Keratinocyte (primary cell): Measurements from ENCODE around the gene R3HCC1L. TPM values are rescaled to one million over a fixed set of nuclear protein-coding genes. Genes with fewer than 3 reads are reported as not detected.

Experiments
- DNase-seq: peaks from one replicate; pipeline ENCODE4 v3.0.0-alpha.2; 2011; ENCODE audit warnings: low read depth, missing footprints, low spot score
- FAIRE-seq: peaks from 2 replicates; lab custom pipeline; 2011; peaks lifted over from hg19 to GRCh38; lab: Jason Lieb, UNC
- H2AFZ ChIP-seq: 2 replicates; pipeline ENCODE4 v1.6.0; 2012; ENCODE audit warnings: low read length, control low read depth, inconsistent platforms; ENCODE audit not compliant: control insufficient read depth
- H3K27ac ChIP-seq: 2 replicates; pipeline ENCODE4 v1.5.1; 2011; ENCODE audit warnings: low read length; ENCODE audit not compliant: control insufficient read depth, insufficient read depth
- H3K27me3 ChIP-seq: 3 replicates; pipeline ENCODE4 v1.6.0; 2011; ENCODE audit warnings: low read length; ENCODE audit not compliant: control insufficient read depth, insufficient read depth; ENCODE audit errors: extremely low read depth
- H3K36me3 ChIP-seq, 2 experiments: 2 replicates in 1 of 2; 3 replicates in 1 of 2; pipeline ENCODE4 v1.5.1; 2011; ENCODE audit warnings: low read length in 2 of 2, mild to moderate bottlenecking in 1 of 2; ENCODE audit not compliant: control insufficient read depth in 2 of 2, insufficient read depth in 2 of 2; ENCODE audit errors: extremely low read depth in 1 of 2
- H3K4me1 ChIP-seq: 3 replicates; pipeline ENCODE4 v1.5.1; 2011; ENCODE audit warnings: low read length; ENCODE audit not compliant: control insufficient read depth, insufficient read depth; ENCODE audit errors: extremely low read depth
- H3K4me2 ChIP-seq: 3 replicates; pipeline ENCODE4 v1.6.0; 2011; ENCODE audit warnings: low read depth, low read length; ENCODE audit not compliant: control insufficient read depth, insufficient read depth; ENCODE audit errors: extremely low read depth
- H3K4me3 ChIP-seq, 3 experiments: fragments of 200-600 bp in 1 of 3; sonication (generic) in 1 of 3; 2 replicates in 2 of 3; 3 replicates in 1 of 3; pipeline ENCODE4 v1.5.1; 2011 to 2016; ENCODE audit warnings: low read length in 3 of 3, mild to moderate bottlenecking in 3 of 3, control low read depth in 2 of 3, inconsistent platforms in 1 of 3, low read depth in 1 of 3, mixed read lengths in 1 of 3, mixed run types in 1 of 3, moderate library complexity in 1 of 3; ENCODE audit not compliant: control insufficient read depth in 2 of 3, insufficient read depth in 2 of 3; ENCODE audit errors: extremely low read depth in 1 of 3
- H3K79me2 ChIP-seq: 2 replicates; pipeline ENCODE4 v1.6.0; 2012; ENCODE audit warnings: low read length; ENCODE audit not compliant: control insufficient read depth, insufficient read depth
- H3K9ac ChIP-seq: 3 replicates; pipeline ENCODE4 v1.6.0; 2011; ENCODE audit warnings: low read length; ENCODE audit not compliant: control insufficient read depth, insufficient read depth; ENCODE audit errors: extremely low read depth
- H3K9me1 ChIP-seq: 3 replicates; pipeline ENCODE4 v1.6.0; 2011; ENCODE audit warnings: low read length; ENCODE audit not compliant: control insufficient read depth, insufficient read depth; ENCODE audit errors: extremely low read depth
- H3K9me3 ChIP-seq: 2 replicates; pipeline ENCODE4 v1.5.1; 2012; ENCODE audit warnings: low read depth, low read length; ENCODE audit not compliant: control insufficient read depth
- H4K20me1 ChIP-seq: 3 replicates; pipeline ENCODE4 v1.6.0; 2011; ENCODE audit warnings: low read length; ENCODE audit not compliant: control insufficient read depth, insufficient read depth; ENCODE audit errors: extremely low read depth
- EZH2 ChIP-seq: IDR thresholded peaks from one replicate; pipeline ENCODE4 v1.6.1; 2012; ENCODE audit warnings: inconsistent platforms, mild to moderate bottlenecking, low read length, moderate library complexity
- dilution Hi-C: fragments of 300-500 bp; cut with MboI; formaldehyde crosslinking; loops from one replicate; pipeline ENCODE4 v1.7.0; 2020; ENCODE audit warnings: low sequenced_read_pairs; ENCODE audit not compliant: extremely low pct_ligation_motif_present
- polyA plus RNA-seq, 5 experiments: library from polyadenylated mRNA; depleted of rRNA in 3 of 5; stranded (reverse) in 3 of 5; stranded (forward) in 1 of 5; unstranded in 1 of 5; fragments of >200 nt; gene quantifications; 1 replicate in 1 of 5; 2 replicates in 3 of 5; 3 replicates in 1 of 5; pipeline versions ENCODE4 v1.2.1 to v1.2.3, GENCODE V29; 2011 to 2012; ENCODE audit warnings: missing spikeins in 2 of 5, low read depth in 1 of 5, low replicate concordance in 1 of 5
- TF ChIP-seq, protein P1 (sequence below), 3 experiments: IDR thresholded peaks in 1 of 3; conservative IDR thresholded peaks in 1 of 3; optimal IDR thresholded peaks in 1 of 3; 2 replicates in 2 of 3; 3 replicates in 1 of 3; pipeline versions ENCODE3 to v1.5.1; 2011; ENCODE audit warnings: low read length in 3 of 3, mild to moderate bottlenecking in 3 of 3, moderate library complexity in 2 of 3, control low read depth in 1 of 3, inconsistent platforms in 1 of 3; ENCODE audit not compliant: insufficient read depth in 2 of 3; ENCODE audit errors: extremely low read depth in 1 of 3

Gene R3HCC1L
- polyA plus RNA-seq, 1 donor (not counting 4 experiments of a cell fraction or from before 2014, with no cell fraction given): 11.7 TPM

- H3K4me2 ChIP-seq: no peak overlapping the region
- DNase-seq: no peak
- no peaks in the 10 kb centered on the region for H3K79me2 ChIP-seq
- TF ChIP-seq, protein P1, sequence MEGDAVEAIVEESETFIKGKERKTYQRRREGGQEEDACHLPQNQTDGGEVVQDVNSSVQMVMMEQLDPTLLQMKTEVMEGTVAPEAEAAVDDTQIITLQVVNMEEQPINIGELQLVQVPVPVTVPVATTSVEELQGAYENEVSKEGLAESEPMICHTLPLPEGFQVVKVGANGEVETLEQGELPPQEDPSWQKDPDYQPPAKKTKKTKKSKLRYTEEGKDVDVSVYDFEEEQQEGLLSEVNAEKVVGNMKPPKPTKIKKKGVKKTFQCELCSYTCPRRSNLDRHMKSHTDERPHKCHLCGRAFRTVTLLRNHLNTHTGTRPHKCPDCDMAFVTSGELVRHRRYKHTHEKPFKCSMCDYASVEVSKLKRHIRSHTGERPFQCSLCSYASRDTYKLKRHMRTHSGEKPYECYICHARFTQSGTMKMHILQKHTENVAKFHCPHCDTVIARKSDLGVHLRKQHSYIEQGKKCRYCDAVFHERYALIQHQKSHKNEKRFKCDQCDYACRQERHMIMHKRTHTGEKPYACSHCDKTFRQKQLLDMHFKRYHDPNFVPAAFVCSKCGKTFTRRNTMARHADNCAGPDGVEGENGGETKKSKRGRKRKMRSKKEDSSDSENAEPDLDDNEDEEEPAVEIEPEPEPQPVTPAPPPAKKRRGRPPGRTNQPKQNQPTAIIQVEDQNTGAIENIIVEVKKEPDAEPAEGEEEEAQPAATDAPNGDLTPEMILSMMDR (optimal IDR thresholded peaks at IDR 0.05 in 1 of 3, IDR thresholded peaks at IDR 0.05 in 1 of 3, conservative IDR thresholded peaks at IDR 0.05 in 1 of 3; ENCODE audit: extremely low read depth in 1 of 3, insufficient read depth in 2 of 3, low read length in 3 of 3): no peak
- TF ChIP-seq EZH2: no peak
- no peaks in the 10 kb centered on the region for H3K36me3 ChIP-seq
- no peak overlapping the region for H3K27ac ChIP-seq
- H3K4me1 ChIP-seq: no peaks in the 10 kb centered on the region
- no peak overlapping the region for H3K4me3 ChIP-seq
- no peak for FAIRE-seq
- H2AFZ ChIP-seq: no peak overlapping the region
- no peaks in the 10 kb centered on the region for H3K27me3 ChIP-seq
- dilution Hi-C loops: no loop called here
- H3K9ac ChIP-seq: no peak overlapping the region
- H3K9me3 ChIP-seq: no peaks in the 10 kb centered on the region
- no peaks in the 10 kb centered on the region for H3K9me1 ChIP-seq
- no peaks in the 10 kb centered on the region for H4K20me1 ChIP-seq
These were observed 30.3 kb upstream of the R3HCC1L start for GRCh38 chr10:98104125-98104524.

DNA sequence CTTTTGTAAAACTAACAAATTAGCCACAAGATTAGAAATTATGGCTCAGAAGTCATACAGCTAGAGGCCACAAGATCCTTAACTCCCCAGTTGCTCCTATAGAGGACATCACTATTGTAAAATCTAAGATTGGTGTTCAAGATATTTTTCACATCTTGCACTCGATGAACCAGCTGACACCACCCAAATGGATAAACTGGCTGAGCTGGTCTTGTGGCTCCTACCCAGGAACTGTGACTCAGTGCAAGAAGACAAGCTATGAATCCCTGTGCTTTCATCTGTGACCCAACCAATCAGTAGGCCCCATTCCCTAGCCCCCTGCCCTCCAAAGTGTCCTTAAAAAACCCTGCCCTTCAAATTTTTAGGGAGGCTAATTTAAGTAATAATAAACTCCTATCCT, 27.9 kb upstream of the R3HCC1L start:
- Histone ChIP-seq H3K4me2 (no peak overlapping the region), H3K9me3 (no peaks in the 10 kb centered on the region), H3K4me3 (no peak overlapping the region), H4K20me1 (no peaks in the 10 kb centered on the region), H3K27ac (no peak overlapping the region), H3K9me1 (no peaks in the 10 kb centered on the region), H3K79me2 (no peaks in the 10 kb centered on the region), H3K36me3 (no peaks in the 10 kb centered on the region), H3K9ac (no peak overlapping the region), H3K4me1 (no peaks in the 10 kb centered on the region), H3K27me3 (no peaks in the 10 kb centered on the region), H2AFZ (no peak overlapping the region)
- FAIRE-seq (no peak), DNase-seq (no peak)
- dilution Hi-C loops: no loop called here
- TF ChIP-seq EZH2: no peak
- TF ChIP-seq, protein P1 (optimal IDR thresholded peaks at IDR 0.05 in 1 of 3, IDR thresholded peaks at IDR 0.05 in 1 of 3, conservative IDR thresholded peaks at IDR 0.05 in 1 of 3; ENCODE audit: extremely low read depth in 1 of 3, insufficient read depth in 2 of 3, low read length in 3 of 3): no peak
